Measurements from ENCODE around the gene LBH.

- TF ChIP-seq, protein P1, sequence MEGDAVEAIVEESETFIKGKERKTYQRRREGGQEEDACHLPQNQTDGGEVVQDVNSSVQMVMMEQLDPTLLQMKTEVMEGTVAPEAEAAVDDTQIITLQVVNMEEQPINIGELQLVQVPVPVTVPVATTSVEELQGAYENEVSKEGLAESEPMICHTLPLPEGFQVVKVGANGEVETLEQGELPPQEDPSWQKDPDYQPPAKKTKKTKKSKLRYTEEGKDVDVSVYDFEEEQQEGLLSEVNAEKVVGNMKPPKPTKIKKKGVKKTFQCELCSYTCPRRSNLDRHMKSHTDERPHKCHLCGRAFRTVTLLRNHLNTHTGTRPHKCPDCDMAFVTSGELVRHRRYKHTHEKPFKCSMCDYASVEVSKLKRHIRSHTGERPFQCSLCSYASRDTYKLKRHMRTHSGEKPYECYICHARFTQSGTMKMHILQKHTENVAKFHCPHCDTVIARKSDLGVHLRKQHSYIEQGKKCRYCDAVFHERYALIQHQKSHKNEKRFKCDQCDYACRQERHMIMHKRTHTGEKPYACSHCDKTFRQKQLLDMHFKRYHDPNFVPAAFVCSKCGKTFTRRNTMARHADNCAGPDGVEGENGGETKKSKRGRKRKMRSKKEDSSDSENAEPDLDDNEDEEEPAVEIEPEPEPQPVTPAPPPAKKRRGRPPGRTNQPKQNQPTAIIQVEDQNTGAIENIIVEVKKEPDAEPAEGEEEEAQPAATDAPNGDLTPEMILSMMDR (IDR thresholded peaks at IDR 0.05), result no peak
- no peak for TF ChIP-seq ZFX (IDR thresholded peaks at IDR 0.05; ENCODE audit: borderline replicate concordance)
Measured at GRCh38 chr2:30270166-30270565, 38.8 kb downstream of the LBH start.

Data from 22Rv1 (cell line).